ENCODE results near the gene NOVA2. TPM values are rescaled to one million over a fixed set of nuclear protein-coding genes. Genes with fewer than 3 reads are reported as not detected.

Gene NOVA2
- total RNA-seq, 4 donors from 2014 or later: 1.2 to 4.6 (median 2.7) TPM

GRCh38 chr19:45969676-45970075, 4.0 kb downstream of the NOVA2 start:
- intact Hi-C loops (cut with DNase I): no loop called here
- TF ChIP-seq EP300 (IDR thresholded peaks at IDR 0.05) (no peak), CTCF (IDR thresholded peaks at IDR 0.05) (no peak), POLR2A (IDR thresholded peaks at IDR 0.05; ENCODE audit: low read depth) (no peak), POLR2AphosphoS5 (IDR thresholded peaks at IDR 0.05) (no peak)
- WGBS: 66% methylated on average over 5 of the region's 5 CpGs

GRCh38 chr19:45968626-45969025, 5.0 kb downstream of the NOVA2 start:
- intact Hi-C loops (cut with DNase I): no loop called here
- peaks cover 4 to 84% (median 24%) of the 10 kb centered on the region in 4 donors for H3K27me3 ChIP-seq
- peaks cover 12 to 15% (median 14%) of the 10 kb centered on the region in 4 donors for H3K4me1 ChIP-seq
- H3K36me3 ChIP-seq: peaks cover 0 to 14% (median 0%) of the 10 kb centered on the region in 4 donors
- no peak for DNase-seq (ENCODE audit: extremely low spot score)
- no peak overlapping the region for H3K4me3 ChIP-seq
- H3K9me3 ChIP-seq: no peaks in the 10 kb centered on the region
- 86% methylated on average over 9 of the region's 9 CpGs for WGBS
- H3K27ac ChIP-seq (replicated peaks in 1 of 4): no peak overlapping the region
- no peak for TF ChIP-seq EP300 (IDR thresholded peaks at IDR 0.05)

More at GRCh38 chr19:45969676-45970075, 4.0 kb downstream of the NOVA2 start:
- Histone ChIP-seq H3K4me1 (peaks cover 14 to 19% (median 17%) of the 10 kb centered on the region in 4 donors), H3K27me3 (peaks cover 4 to 93% (median 31%) of the 10 kb centered on the region in 4 donors), H3K4me3 (no peak overlapping the region), H3K27ac (replicated peaks in 1 of 4) (no peak overlapping the region), H3K9me3 (no peaks in the 10 kb centered on the region), H3K36me3 (peaks cover 0 to 14% (median 0%) of the 10 kb centered on the region in 4 donors)
- DNase-seq (ENCODE audit: extremely low spot score): no peak

- intact Hi-C loops (cut with DNase I): no loop called here
- no peak for DNase-seq (ENCODE audit: extremely low spot score)
- Histone ChIP-seq H3K27me3 (peaks cover 4 to 78% (median 13%) of the 10 kb centered on the region in 4 donors), H3K4me3 (no peak overlapping the region), H3K27ac (replicated peaks in 1 of 4) (no peak overlapping the region), H3K9me3 (no peaks in the 10 kb centered on the region), H3K36me3 (peaks cover 0 to 18% (median 0%) of the 10 kb centered on the region in 4 donors), H3K4me1 (peaks cover 0 to 12% (median 4%) of the 10 kb centered on the region in 4 donors)
- TF ChIP-seq POLR2AphosphoS5 (IDR thresholded peaks at IDR 0.05) (no peak), EP300 (IDR thresholded peaks at IDR 0.05) (no peak), CTCF (IDR thresholded peaks at IDR 0.05) (no peak), POLR2A (IDR thresholded peaks at IDR 0.05; ENCODE audit: low read depth) (no peak)
- whole genome bisulfite sequencing: 77% methylated on average over 7 of the region's 7 CpGs
Measured at GRCh38 chr19:45967246-45967645, 6.4 kb downstream of the NOVA2 start.

GRCh38 chr19:45962021-45962420, 11.6 kb downstream of the NOVA2 start:
- WGBS: 74% methylated on average over 7 of the region's 15 CpGs
- H3K36me3 ChIP-seq: peaks cover 0 to 5% (median 0%) of the 10 kb centered on the region in 4 donors
- no peak for DNase-seq (ENCODE audit: extremely low spot score)
- H3K9me3 ChIP-seq: no peaks in the 10 kb centered on the region
- H3K27me3 ChIP-seq: peaks cover 0 to 69% (median 4%) of the 10 kb centered on the region in 4 donors
- peaks cover 0 to 16% (median 13%) of the 10 kb centered on the region in 4 donors for H3K4me1 ChIP-seq
- H3K27ac ChIP-seq (replicated peaks in 1 of 4): no peak overlapping the region
- H3K4me3 ChIP-seq: no peak overlapping the region
- intact Hi-C loops (cut with DNase I): no loop called here
- TF ChIP-seq CTCF (IDR thresholded peaks at IDR 0.05) (no peak), EP300 (IDR thresholded peaks at IDR 0.05) (no peak), POLR2AphosphoS5 (IDR thresholded peaks at IDR 0.05) (no peak), POLR2A (IDR thresholded peaks at IDR 0.05; ENCODE audit: low read depth) (no peak)

- intact Hi-C loops (cut with DNase I): no loop called here
- DNase-seq (ENCODE audit: extremely low spot score): no peak
- Histone ChIP-seq H3K4me1 (peaks cover 0 to 18% (median 13%) of the 10 kb centered on the region in 4 donors), H3K27me3 (peaks cover 0 to 70% (median 5%) of the 10 kb centered on the region in 4 donors), H3K4me3 (no peak overlapping the region), H3K27ac (replicated peaks in 1 of 4) (peak overlapping the region in 1 of 4 donors; percentile 27), H3K9me3 (no peaks in the 10 kb centered on the region), H3K36me3 (peaks cover 0 to 4% (median 0%) of the 10 kb centered on the region in 4 donors)
- TF ChIP-seq CTCF (IDR thresholded peaks at IDR 0.05) (no peak), POLR2A (IDR thresholded peaks at IDR 0.05; ENCODE audit: low read depth) (no peak), POLR2AphosphoS5 (IDR thresholded peaks at IDR 0.05) (no peak), EP300 (IDR thresholded peaks at IDR 0.05) (no peak)
- WGBS: 20% methylated on average over 16 of the region's 19 CpGs
Measured at GRCh38 chr19:45960595-45961235, 12.9 kb downstream of the NOVA2 start.

Data from esophagus muscularis mucosa (tissue), 4 donors.